Sigmoid colon (tissue), 3 donors: Measurements from ENCODE around the gene DCLRE1B.

ENCODE experiments used
- CTCF ChIP-seq, 4 experiments: fragments of 450-650 bp in 3 of 4; fragments of 200-600 bp in 1 of 4; IDR thresholded peaks; one replicate each; pipeline ENCODE4 v1.5.1; 2016 to 2019; ENCODE audit warnings: antibody characterized with exemption in 4 of 4, mild to moderate bottlenecking in 3 of 4, moderate library complexity in 2 of 4
- POLR2A ChIP-seq, 2 donors: fragments of 450-650 bp; IDR thresholded peaks; one replicate each; pipeline ENCODE4 v1.6.1; 2016; ENCODE audit warnings: antibody characterized with exemption in 2 of 2, mild to moderate bottlenecking in 2 of 2, moderate library complexity in 2 of 2

GRCh38 chr1:113899111-113899510 is 6.0 kb upstream of the DCLRE1B start:
- no peak for TF ChIP-seq CTCF (IDR thresholded peaks at IDR 0.05)
- TF ChIP-seq POLR2A (IDR thresholded peaks at IDR 0.05) = no peak
